Measurements from ENCODE around the gene ANKRD29. TPM values are rescaled to one million over a fixed set of nuclear protein-coding genes. Genes with fewer than 3 reads are reported as not detected.

The ANKRD29 gene
- total and polyA plus RNA-seq, 2 of the 4 experiments (the other 2 are of a cell fraction), result 0.18 to 0.31 TPM

- H4K8ac ChIP-seq (ENCODE audit: low read depth in 2 of 2, low read length in 2 of 2), result no peak overlapping the region
- peaks cover 36% of the 10 kb centered on the region for H3K27me3 ChIP-seq (ENCODE audit: control insufficient read depth, insufficient read depth, low read length)
- dilution Hi-C loops (cut with HindIII; ENCODE audit: low sequenced_read_pairs, unreplicated experiment), result no loop called here
- no peak overlapping the region for H4K5ac ChIP-seq (ENCODE audit: low read depth, low read length)
- H2AK9ac ChIP-seq (replicated peaks; ENCODE audit: low read depth, low read length, poor library complexity), result no peak overlapping the region
- no peak overlapping the region for H3K23ac ChIP-seq (ENCODE audit: low read depth, low read length)
- no peak overlapping the region for H2AK5ac ChIP-seq (ENCODE audit: low read depth, low read length)
- no peak overlapping the region for H2BK5ac ChIP-seq (ENCODE audit: low read depth, low read length, poor library complexity, severe bottlenecking)
- WGBS, 2 experiments (ENCODE audit: extremely low coverage in 2 of 2, insufficient read length in 1 of 2), result no CpG with 5 or more reads among the region's 5 CpGs
- DNase-seq (no peak), ATAC-seq (ENCODE audit: low read depth) (no peak)
- POLR2A ChIA-PET (ENCODE audit: unreplicated experiment), result no interaction called here
- no peak overlapping the region for H3K4ac ChIP-seq (ENCODE audit: low read depth, low read length)
- no peaks in the 10 kb centered on the region for H3K9me1 ChIP-seq (ENCODE audit: insufficient read depth, low read length)
- CTCF ChIA-PET, result no interaction called here
- in situ Hi-C loops (cut with MboI; ENCODE audit: low sequenced_read_pairs), result no loop called here
- no peak overlapping the region for H3K18ac ChIP-seq (ENCODE audit: low read depth, low read length)
- H3K14ac ChIP-seq (replicated peaks; ENCODE audit: low read depth, low read length), result no peak overlapping the region
- peaks cover 3% of the 10 kb centered on the region for H3K9me3 ChIP-seq (ENCODE audit: control insufficient read depth, insufficient read depth, low read length)
- H3K36me3 ChIP-seq (ENCODE audit: control insufficient read depth, insufficient read depth, low read length), result no peaks in the 10 kb centered on the region
- no peaks in the 10 kb centered on the region for H3K79me1 ChIP-seq (ENCODE audit: low read depth in 1 of 2, low read length in 2 of 2)
- BruUV-seq (replicated peaks), result no TSS peak
- intact Hi-C loops (cut with micrococcal nuclease), result no loop called here
- no peak overlapping the region for H2BK120ac ChIP-seq (ENCODE audit: low read depth, low read length)
- H2AFZ ChIP-seq (replicated peaks; ENCODE audit: low read length, poor library complexity), result no peak overlapping the region
- no peak overlapping the region for H3K9ac ChIP-seq (ENCODE audit: low read depth, low read length)
- H4K20me1 ChIP-seq (ENCODE audit: insufficient read depth, low read length), result 0 out of 2 replicates have a peak, but pooled peaks cover 4% of the 10 kb centered on the region
- peaks cover 3% of the 10 kb centered on the region; the same call in 1 of the 2 replicates for H3K4me1 ChIP-seq (ENCODE audit: control insufficient read depth, insufficient read depth, low read length)
- TF ChIP-seq ELK1 (IDR thresholded peaks at IDR 0.05; ENCODE audit: borderline replicate concordance, low read depth, low read length) (no peak), RCOR1 (IDR thresholded peaks at IDR 0.05; ENCODE audit: insufficient replicate concordance, low read length) (no peak), RAD21 (IDR thresholded peaks at IDR 0.05; ENCODE audit: low read length) (no peak), CTCF (conservative IDR thresholded peaks at IDR 0.05; ENCODE audit: low read depth, low read length) (no peak), MAFK (IDR thresholded peaks at IDR 0.05; ENCODE audit: low read depth, low read length) (no peak), MAZ (IDR thresholded peaks at IDR 0.05; ENCODE audit: borderline replicate concordance, low read depth, low read length) (no peak), RFX5 (IDR thresholded peaks at IDR 0.05; ENCODE audit: low read depth, low read length) (no peak), CEBPB (IDR thresholded peaks at IDR 0.05; ENCODE audit: low read depth, low read length) (no peak), BHLHE40 (IDR thresholded peaks at IDR 0.05; ENCODE audit: low read depth, low read length) (no peak), SMC3 (IDR thresholded peaks at IDR 0.05; ENCODE audit: low read depth, low read length) (no peak), CHD1 (IDR thresholded peaks at IDR 0.05; ENCODE audit: low read depth, low read length) (no peak)
- H2BK15ac ChIP-seq (ENCODE audit: low read depth, low read length), result no peak overlapping the region
- no peak overlapping the region for H4K91ac ChIP-seq (ENCODE audit: insufficient read depth, low read depth, low read length)
- H3K4me3 ChIP-seq (ENCODE audit: insufficient read depth, low read depth, low read length), result no peak overlapping the region
- H3K56ac ChIP-seq (ENCODE audit: extremely low read depth, insufficient read depth, low read length), result no peak overlapping the region
- no peak overlapping the region for H2BK20ac ChIP-seq (ENCODE audit: low read depth, low read length)
- H3K27ac ChIP-seq (ENCODE audit: insufficient read depth, low read length), result no peak overlapping the region
- H3K4me2 ChIP-seq (ENCODE audit: low read depth, low read length), result no peak overlapping the region; the same call in 1 of the 2 replicates
Observed at GRCh38 chr18:23688528-23688927, 25.8 kb upstream of the ANKRD29 start.

All from IMR-90 (cell line).